ENCODE data around the gene UPF3A.

The UPF3A gene

GRCh38 chr13:114313061-114313860, 31.9 kb downstream of the UPF3A start (continued):
- TF ChIP-seq ZBTB10 (tag by site-specific recombination; IDR thresholded peaks at IDR 0.05) (no peak), SP3 (tag by site-specific recombination; IDR thresholded peaks at IDR 0.05) (peak; percentile 60; the same call in 1 of the 2 replicates), ZNF626 (tag by site-specific recombination; IDR thresholded peaks at IDR 0.05) (no peak), SP7 (tag by site-specific recombination; IDR thresholded peaks at IDR 0.05) (peak; percentile 34; the same call in 1 of the 2 replicates), ZNF600 (tag by site-specific recombination; IDR thresholded peaks at IDR 0.05) (no peak), ZNF501 (tag by site-specific recombination; IDR thresholded peaks at IDR 0.05) (0 out of 2 replicates have a peak, but pooled peaks have one; percentile 23), SCRT1 (tag by site-specific recombination; IDR thresholded peaks at IDR 0.05; ENCODE audit: borderline replicate concordance) (peak; percentile 73), ZBTB17 (tag by site-specific recombination; IDR thresholded peaks at IDR 0.05) (peak; percentile 66), HOXC10 (CRISPR knock-in tag; IDR thresholded peaks at IDR 0.05) (no peak), ZNF426 (tag by site-specific recombination; IDR thresholded peaks at IDR 0.05) (no peak), PATZ1 (tag by site-specific recombination; IDR thresholded peaks at IDR 0.05) (no peak), ZNF623 (tag by site-specific recombination; IDR thresholded peaks at IDR 0.05) (no peak), ZBTB7A (tag by site-specific recombination; IDR thresholded peaks at IDR 0.05; ENCODE audit: low read depth) (no peak), ZNF549 (tag by site-specific recombination; IDR thresholded peaks at IDR 0.05) (no peak), ZNF621 (tag by site-specific recombination; IDR thresholded peaks at IDR 0.05) (no peak), SCRT2 (tag by site-specific recombination; IDR thresholded peaks at IDR 0.05) (peak; percentile 96)

GRCh38 chr13:114314074-114314912, 32.9 kb downstream of the UPF3A start, which contains the start of gene CHAMP1:
TSS of gene CHAMP1 (plus strand) at chr13:114314503. CDS start at chr13:114323843, 9,340 bp downstream.
- Histone ChIP-seq H3K36me3 (ENCODE audit: control insufficient read depth in 2 of 2, insufficient read depth in 1 of 2, low read length in 2 of 2) (peaks cover 0 to 2% of the 10 kb centered on the region in 2 experiments; a peak in 2 of 3 replicates), H3K4me3 (ENCODE audit: low read depth, low read length) (peak within 1 kb of the TSS; percentile 76), H3K9me3 (ENCODE audit: control insufficient read depth, insufficient read depth, low read depth, low read length) (no peaks in the 10 kb centered on the region), H3K4me1 (ENCODE audit: control insufficient read depth, insufficient read depth, low read length) (no peaks in the 10 kb centered on the region), H3K27ac (ENCODE audit: extremely low read depth, low read depth, low read length) (peak within 1 kb of the TSS; percentile 88)
- ChIA-PET POLR2A (interaction anchor here (1.7 kb wide), 1 partner anchor 33 kb away, joined by 5 read pairs; the partner anchor contains the start of gene UPF3A), CTCF (no interaction called here)
- TF ChIP-seq ZNF169 (tag by site-specific recombination; IDR thresholded peaks at IDR 0.05) (no peak), GLI4 (tag by site-specific recombination; IDR thresholded peaks at IDR 0.05) (no peak), ZNF548 (tag by site-specific recombination; IDR thresholded peaks at IDR 0.05) (no peak), ZNF514 (tag by site-specific recombination; IDR thresholded peaks at IDR 0.05) (no peak), ZNF16 (tag by site-specific recombination; IDR thresholded peaks at IDR 0.05; ENCODE audit: low read depth) (no peak), SP7 (tag by site-specific recombination; IDR thresholded peaks at IDR 0.05) (0 out of 2 replicates have a peak, but pooled peaks have one; percentile 11), ZNF112 (tag by site-specific recombination; IDR thresholded peaks at IDR 0.05) (no peak), MEIS1 (CRISPR knock-in tag; IDR thresholded peaks at IDR 0.05; ENCODE audit: borderline replicate concordance) (no peak), ZNF138 (tag by site-specific recombination; IDR thresholded peaks at IDR 0.05; ENCODE audit: borderline replicate concordance) (no peak), ZBTB1 (tag by site-specific recombination; IDR thresholded peaks at IDR 0.05) (no peak), ZBTB8A (tag by site-specific recombination; IDR thresholded peaks at IDR 0.05) (peak; percentile 85), ZNF10 (tag by site-specific recombination; IDR thresholded peaks at IDR 0.05) (no peak), ZNF274 (IDR thresholded peaks at IDR 0.05; ENCODE audit: low read length) (no peak), ZNF274 (tag by site-specific recombination; IDR thresholded peaks at IDR 0.05; ENCODE audit: borderline replicate concordance) (no peak), AEBP2 (tag by site-specific recombination; IDR thresholded peaks at IDR 0.05; ENCODE audit: borderline replicate concordance) (no peak), ZNF510 (tag by site-specific recombination; IDR thresholded peaks at IDR 0.05; ENCODE audit: insufficient replicate concordance) (no peak)
